AG08396 (cell line): ENCODE data around the gene PRKCH.
"Not testable (repeated sequence)": the region's sequence is repeated elsewhere in the genome, so short reads cannot be mapped to it uniquely, and the experiment has no call there.

Experiments
- DNase-seq: peaks from one replicate; pipeline ENCODE4 v3.0.0; 2012; ENCODE audit warnings: low spot score, mixed read lengths

Gene PRKCH

DNA sequence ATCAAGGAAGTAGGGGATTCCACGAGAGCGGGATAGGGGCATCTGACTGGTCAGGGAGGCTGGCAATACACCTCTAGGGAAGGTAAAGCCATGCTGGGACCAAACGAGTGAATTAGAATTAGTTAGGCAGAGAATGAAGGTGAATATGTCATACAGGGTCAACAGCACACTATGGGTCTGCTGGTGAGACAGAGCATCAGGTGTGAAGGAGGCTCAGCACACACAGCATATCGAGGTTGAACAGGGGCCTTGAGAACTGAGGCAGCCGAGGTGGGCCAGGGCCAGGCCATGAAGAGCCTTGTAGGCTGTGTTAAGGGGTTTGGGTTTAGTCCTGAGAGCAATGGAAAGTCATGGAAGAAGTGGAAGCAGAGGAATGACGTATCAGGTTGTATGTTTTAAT is 137.8 kb downstream of the PRKCH start:
- no peak for DNase-seq

DNA sequence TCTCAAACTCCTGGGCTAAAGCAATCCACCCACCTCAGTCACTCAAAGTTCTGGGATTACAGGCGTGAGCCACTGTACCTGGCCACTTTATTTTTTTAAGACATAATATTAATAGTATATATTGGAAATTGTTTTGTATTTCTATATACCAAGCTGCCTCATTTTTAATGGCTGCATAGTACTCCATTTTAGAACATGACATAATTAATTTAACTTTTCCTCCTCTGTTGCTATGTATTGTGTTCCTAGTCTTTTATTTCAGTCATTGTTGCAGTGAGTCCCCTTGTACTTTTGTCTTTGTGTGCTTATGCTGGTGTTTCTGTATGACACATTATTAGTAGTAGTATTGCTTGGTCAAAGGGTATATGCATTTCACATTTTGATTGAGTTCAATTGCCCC is 138.7 kb downstream of the PRKCH start:
- DNase-seq = no peak

DNA sequence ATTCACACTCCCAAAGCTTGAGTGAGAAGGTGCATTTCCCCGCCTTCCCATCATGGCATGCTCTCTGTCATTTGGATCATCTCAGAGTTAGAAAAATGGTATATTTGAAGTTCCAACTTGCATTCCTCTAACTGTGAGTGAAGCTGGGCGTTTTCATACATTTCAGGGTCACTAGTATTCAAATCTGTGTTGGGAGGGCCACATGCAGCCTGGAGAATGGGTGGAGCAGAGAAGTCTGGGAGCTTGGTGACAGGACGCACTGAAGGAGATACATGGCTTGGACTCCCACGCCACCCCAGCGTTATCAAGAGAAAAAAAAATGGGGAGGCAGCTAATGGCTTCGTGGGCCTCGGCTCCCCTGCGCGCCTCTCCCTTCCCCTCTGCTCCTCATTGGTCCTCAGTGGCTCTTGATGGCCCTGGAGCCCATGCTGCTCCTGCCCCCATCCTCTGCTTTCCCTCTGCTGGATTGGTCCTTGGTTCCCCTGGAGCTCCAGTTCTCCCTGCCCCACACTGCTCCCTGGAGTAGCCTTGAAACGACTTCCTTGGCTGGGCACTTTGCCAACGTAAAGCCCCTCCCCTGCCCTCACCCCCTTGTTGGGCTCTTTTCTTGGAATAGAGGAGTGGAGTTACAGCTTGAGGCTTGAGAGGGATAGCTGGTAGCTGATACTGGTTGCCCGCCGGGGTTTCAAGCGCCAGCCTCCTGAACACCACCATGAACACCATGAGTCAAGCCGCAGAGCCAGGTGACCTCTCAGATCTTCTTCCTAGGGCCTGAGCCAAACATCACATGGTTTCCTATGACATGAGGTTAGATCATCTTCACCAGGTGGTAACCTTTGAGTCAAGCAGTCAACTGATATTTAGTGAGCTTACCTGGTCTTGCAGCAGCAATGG is 139.6 kb downstream of the PRKCH start:
- no peak for DNase-seq

- peak; percentile 45 for DNase-seq
Observed at GRCh38 chr14:61461808-61462275, 140.5 kb downstream of the PRKCH start.

DNA sequence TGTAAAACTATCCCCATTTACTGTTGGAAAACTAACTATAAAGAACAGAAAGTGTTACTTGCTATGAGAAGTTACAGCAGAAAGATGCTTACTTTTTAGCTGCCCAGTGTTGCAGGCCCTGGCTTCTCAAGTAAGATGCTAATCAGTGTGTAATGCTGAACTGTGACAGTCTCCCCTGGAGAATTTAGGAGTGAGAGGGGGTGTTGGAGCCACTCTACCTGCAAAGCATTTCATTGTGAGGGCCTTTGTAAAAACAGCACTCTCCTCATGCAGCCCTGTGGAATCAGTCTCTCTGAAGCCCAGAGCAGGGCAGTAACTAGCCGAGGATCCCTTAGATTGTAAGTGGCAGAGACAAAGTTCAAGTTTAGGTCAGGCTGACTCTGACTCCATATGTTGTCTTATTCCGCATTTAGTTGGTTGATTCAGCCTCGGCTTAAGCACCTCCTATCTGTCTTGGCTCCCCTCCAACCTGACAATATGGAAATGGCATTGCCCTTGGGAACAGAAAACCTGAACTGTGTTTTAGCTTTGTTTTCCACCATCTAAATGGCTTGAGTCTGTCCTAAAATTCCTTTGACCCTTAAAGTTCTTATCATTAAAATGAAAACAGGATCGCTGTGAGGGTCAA is 141.3 kb downstream of the PRKCH start:
- no peak for DNase-seq

DNA sequence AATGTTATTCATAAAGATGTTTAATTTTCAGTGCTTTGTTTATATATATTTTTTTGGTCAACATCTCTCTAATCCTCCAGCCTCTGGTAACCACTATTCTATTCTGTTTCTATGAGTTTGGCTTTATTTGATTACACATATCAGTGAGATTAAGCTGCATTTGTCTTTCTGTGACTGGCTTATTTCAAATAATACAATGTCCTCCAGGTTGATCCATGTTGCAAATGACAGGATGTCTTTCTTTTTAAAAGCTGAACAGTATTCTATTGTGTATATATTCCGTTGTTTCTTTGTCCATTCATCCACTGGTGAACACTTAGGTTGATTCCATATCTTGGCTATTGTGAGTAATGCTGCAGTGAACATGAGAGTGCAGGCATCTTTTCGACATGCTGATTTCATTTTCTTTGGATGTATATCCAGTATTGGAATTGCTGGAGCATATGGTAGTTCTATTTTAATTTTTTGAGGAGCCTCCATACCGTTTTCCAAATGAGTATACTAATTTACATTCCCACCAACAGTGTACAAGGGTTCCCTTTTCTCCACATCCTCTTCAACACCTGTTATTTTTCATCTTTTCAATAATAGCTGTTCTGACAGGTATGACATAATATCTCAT is 142.4 kb downstream of the PRKCH start:
- DNase-seq = no peak

DNA sequence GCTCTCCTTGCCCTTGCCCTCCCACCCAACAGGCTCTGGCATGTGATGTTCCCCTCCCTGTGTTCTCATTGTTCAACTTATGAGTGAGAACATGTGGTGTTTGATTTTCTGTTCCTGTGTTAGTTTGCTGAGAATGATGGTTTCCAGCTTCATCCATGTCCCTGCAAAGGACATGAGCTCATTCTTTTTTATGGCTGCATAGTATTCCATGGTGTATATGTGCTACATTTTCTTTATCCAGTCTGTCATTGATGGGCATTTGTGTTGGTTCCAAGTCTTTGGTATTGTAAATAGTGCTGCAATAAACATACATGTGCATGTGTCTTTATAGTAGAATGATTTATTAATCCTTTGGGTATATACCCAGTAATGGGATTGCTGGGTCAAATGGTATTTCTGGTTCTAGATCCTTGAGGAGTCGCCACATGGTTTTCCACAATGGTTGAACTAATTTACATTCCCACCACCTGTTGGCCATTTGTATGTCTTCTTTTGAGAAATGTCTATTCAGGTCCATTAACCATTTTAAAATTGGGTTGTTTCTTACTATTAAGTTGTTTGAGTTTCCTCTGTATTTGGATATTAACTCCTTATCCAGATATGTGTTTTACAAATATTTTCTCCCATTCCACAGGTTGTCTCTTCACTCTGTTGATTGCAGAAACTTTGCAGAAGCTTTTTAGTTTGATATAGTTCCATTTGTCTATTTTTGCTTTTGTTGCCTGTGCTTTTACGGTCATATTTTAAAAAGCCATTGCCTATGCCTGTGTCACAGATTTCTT is 143.4 kb downstream of the PRKCH start:
- not testable (repeated sequence) for DNase-seq

DNA sequence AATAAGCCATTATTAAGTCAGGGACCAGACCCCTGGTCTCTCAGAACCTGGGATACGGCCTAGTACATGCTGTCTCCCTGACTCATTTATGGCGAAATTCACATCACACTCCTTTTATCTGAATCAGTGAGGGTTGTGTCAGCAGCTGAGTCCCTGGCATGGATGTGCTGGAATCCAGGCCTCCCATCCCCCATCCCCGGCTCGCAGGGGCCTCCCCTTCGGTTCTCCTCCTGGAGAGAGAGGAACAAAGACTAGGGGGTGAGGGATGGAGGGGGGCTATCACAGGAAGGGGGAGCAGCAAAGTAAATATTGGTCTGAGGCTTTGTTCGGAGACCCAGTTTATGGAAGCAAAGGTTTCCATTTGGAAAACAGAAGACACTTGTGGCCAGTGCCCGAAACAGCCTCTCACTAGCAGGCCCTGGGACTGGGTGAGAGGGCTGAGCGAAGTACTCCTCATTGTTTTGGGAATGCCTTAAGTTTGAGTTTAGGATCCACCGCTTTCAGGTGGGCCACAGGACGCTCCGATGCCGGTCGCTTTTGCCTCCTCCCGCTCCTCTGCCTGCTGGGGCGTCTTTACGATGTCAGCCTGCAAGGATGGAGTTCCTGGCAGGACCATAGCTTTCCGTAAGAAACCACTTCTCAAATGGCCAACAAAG is 145.0 kb downstream of the PRKCH start:
- DNase-seq = peak; percentile 76

- no peak for DNase-seq
Observed at GRCh38 chr14:61466905-61467280, 145.5 kb downstream of the PRKCH start.

- DNase-seq = no peak
Observed at GRCh38 chr14:61467296-61467695, 145.9 kb downstream of the PRKCH start.

DNA sequence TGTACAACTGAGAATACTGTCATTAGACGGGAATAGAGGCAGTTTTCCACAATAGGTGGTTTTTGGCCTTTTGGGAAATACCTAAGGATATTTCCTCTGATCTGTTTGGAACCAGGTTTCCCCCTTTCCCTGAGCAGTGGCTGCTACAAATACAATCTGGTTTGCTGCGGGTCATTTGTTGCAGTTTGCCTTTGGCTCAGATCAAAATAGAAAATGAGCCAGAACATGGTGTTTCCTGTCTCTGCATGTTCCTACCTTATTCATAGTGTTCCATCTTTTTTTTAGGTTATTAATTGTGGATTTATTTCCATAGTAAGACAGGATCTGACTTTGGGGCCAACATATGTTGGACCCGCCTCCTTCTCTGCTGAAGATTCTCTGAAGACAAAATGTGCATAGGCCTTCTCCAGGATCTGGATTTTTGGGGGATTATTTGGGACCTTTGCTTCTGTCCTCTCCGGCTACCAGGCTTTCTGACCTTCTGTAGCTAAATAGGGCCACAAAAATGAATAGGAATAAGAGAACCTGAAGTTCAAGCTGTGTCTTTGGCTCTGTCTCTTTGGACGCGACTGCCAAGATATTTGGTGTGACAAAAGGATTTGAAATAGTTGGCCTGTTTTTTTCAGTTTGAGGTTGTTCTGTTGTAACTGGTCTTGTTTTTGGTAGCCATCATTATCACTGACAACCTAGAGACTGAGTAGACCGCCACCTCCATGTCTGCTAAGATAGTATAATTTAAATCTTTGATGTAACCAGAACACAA is 146.9 kb downstream of the PRKCH start:
- DNase-seq = no peak

- no peak for DNase-seq
Observed at GRCh38 chr14:61469781-61470180, 148.4 kb downstream of the PRKCH start.

DNA sequence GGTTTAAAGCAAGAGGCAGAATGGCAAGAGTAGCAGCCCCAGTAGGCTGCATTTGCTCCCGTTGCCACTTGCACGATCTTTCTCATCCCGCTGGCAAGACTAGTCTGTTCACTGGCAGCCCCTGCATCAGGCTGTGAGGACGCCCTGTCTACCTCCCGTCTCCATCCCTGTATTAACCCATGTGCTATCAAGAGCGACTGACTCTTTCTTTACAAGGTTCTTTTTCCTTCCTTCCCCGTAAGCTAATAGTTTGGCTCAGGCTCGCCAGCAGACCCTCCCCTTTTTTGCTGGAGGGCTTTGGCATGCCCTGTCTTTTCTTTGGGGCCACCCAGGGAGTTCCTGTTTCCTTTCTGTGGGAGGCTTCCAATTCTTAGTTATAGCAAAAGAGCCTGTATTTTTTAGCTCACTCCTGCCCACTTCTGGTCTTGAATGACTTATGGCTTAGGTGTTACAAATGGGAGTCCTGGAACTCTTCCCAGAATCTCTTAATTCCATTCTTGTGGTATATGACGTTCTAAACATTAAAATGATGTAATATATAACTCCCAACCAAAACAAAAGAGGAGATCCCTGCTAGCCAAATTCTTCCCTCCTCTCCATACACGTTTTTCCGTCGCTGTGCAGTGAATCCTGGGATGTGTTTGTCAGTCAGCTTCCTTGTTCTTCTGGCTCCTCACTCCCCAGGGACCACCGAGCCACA is 149.0 kb downstream of the PRKCH start:
- DNase-seq = peak; percentile 41

- no peak for DNase-seq
Observed at GRCh38 chr14:61470961-61471293, 149.5 kb downstream of the PRKCH start.

- DNase-seq = no peak
Observed at GRCh38 chr14:61471297-61472005, 150.1 kb downstream of the PRKCH start.

DNA sequence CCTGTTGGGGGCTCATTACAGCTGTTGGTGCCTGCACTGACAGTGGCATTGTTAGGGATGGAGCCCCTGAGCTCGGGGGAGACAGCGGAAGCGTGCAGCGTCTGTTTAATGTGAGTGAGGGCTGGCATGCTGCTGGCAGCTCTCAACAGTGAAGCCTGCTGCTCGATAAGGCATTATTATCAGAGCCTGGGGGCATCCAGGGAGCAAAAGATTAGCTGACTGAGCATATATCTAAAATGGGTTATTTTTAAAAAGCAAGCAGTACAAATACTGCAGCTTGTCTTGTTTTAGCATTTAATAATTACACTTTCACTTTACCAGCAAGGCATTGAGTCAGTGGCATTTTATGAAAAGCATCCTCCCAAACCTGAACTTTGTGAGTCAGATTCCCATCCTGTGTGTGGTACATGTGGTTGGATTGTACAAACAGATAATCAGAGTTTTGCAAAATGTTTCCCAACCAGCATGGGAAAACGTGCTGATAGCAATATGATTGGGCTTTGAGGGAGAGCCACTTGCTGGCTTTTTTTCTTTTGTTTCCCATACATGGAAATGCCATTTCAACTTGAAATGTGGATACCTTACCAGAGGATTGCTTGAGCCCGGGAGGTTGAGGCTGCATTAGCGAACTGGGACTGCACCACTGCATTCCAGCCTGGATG is 150.8 kb downstream of the PRKCH start:
- peak; percentile 69 for DNase-seq

GRCh38 chr14:61472801-61473376 is 151.5 kb downstream of the PRKCH start:
- DNase-seq = no peak

DNA sequence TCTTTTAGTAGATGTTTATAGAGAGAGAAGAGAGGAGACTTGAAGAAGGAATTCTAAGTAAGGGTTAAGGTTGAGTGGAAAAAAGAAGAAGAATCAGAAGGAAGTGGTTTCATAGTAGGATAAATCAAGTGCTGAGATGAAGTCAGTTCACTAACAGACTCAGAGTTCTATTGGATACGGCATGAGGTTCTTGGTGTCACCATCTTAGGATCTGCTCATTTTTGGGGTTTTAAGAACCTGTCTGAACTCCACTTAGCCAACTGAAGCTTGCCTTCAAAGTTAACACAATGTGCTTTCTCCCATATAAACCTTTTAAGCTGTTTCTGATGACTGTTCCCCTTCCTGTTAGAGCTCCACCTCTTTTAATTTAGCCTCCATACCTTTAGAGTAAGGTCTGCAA is 152.6 kb downstream of the PRKCH start:
- DNase-seq = no peak

DNA sequence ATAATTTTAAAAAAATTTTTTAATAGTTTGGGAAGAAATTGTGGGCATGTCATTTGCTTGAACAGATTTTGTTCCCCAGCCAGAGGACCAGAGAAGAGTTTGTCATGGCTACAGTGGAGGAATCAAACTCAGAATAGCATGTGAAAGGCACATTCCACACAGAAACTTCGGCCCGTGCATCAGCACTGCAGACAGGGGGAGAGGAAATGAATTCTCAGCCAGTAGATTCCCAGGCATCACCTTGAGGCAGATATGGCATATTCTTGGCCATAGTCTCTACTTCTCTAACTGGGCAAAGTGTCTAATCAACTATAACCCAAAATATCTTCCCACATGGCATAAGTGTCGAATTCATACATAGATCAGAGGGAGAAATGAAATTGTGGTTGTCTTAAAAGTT is 153.3 kb downstream of the PRKCH start:
- no peak for DNase-seq
